CD8-positive, alpha-beta memory T cell (primary cell): ENCODE measurements around the gene CTSL. TPM values are rescaled to one million over a fixed set of nuclear protein-coding genes. Genes with fewer than 3 reads are reported as not detected.

Experiments used
- polyA plus RNA-seq: library from polyadenylated mRNA; unstranded; fragments of 300-500 nt; fragmentation: Illumina TruSeq; gene quantifications from one replicate; pipeline ENCODE4 v1.2.3, GENCODE V29; 2021
- total RNA-seq, 2 experiments: library from RNA; stranded (reverse); gene quantifications; one replicate each; pipeline ENCODE4 v1.2.3, GENCODE V29; 2021

CTSL gene
- total and polyA plus RNA-seq, 3 experiments from 2014 or later: 0.82 to 10.7 (median 8.8) TPM

Other genes starting within 250 kb of the CTSL start
- gene DAPK1, start 228.3 kb upstream of the CTSL start, total RNA-seq: 1 to 10 TPM; 3.7 to 4.3 TPM
- not detected for gene DAPK1, start 228.3 kb upstream of the CTSL start, polyA plus RNA-seq
- not detected for gene SPATA31E1, start 156.8 kb downstream of the CTSL start, total RNA-seq
- gene SPATA31E1, start 156.8 kb downstream of the CTSL start, polyA plus RNA-seq: not detected
- not detected for gene SPATA31C1, start 191.8 kb downstream of the CTSL start, total RNA-seq
- not detected for gene SPATA31C1, start 191.8 kb downstream of the CTSL start, polyA plus RNA-seq
- gene CDK20, start 248.4 kb downstream of the CTSL start, total RNA-seq: 1 to 10 TPM; 3.4 TPM
- gene CDK20, start 248.4 kb downstream of the CTSL start, polyA plus RNA-seq: 3.3 TPM